Esophagus squamous epithelium (tissue), 4 donors: ENCODE results near the gene SH3PXD2A.

Experiments
- CTCF ChIP-seq, 6 experiments: fragments of 450-650 bp in 4 of 6; fragments of 200-600 bp in 2 of 6; sonication (generic) in 2 of 6; IDR thresholded peaks; one replicate each; pipeline ENCODE4 v1.5.1; 2016 to 2019; ENCODE audit warnings: antibody characterized with exemption in 6 of 6, mild to moderate bottlenecking in 4 of 6, moderate library complexity in 4 of 6
- POLR2A ChIP-seq, 4 donors: fragments of 450-650 bp; IDR thresholded peaks; one replicate each; pipeline ENCODE4 v1.6.1; 2017; ENCODE audit warnings: antibody characterized with exemption in 4 of 4, mild to moderate bottlenecking in 4 of 4, moderate library complexity in 3 of 4

- TF ChIP-seq CTCF (IDR thresholded peaks at IDR 0.05) (no peak), POLR2A (IDR thresholded peaks at IDR 0.05) (no peak)
Observed at GRCh38 chr10:103620891-103621782, 234.2 kb downstream of the SH3PXD2A start.
